ENCODE data around the gene KRT20. TPM values are rescaled to one million over a fixed set of nuclear protein-coding genes. Genes with fewer than 3 reads are reported as not detected.

The KRT20 gene
- total RNA-seq, 6 experiments from 2014 or later, result not detected

GRCh38 chr17:40849723-40850122 is 35.3 kb downstream of the KRT20 start:
- WGBS (ENCODE audit: insufficient coverage, low coverage, low lambda C conversion rate, missing lambda C conversion rate), result 65% methylated on average over 3 of the region's 4 CpGs
- Histone ChIP-seq H3K4me1 (no peaks in the 10 kb centered on the region), H3K27ac (no peak overlapping the region)

GRCh38 chr17:40848583-40849235 is 36.3 kb downstream of the KRT20 start:
- 85% methylated on average over 1 of the region's 1 CpG for WGBS (ENCODE audit: insufficient coverage, low coverage, low lambda C conversion rate, missing lambda C conversion rate)
- Histone ChIP-seq H3K4me3 (no peak overlapping the region), H3K4me1 (no peaks in the 10 kb centered on the region), H3K27ac (no peak overlapping the region), H3K9me3 (no peaks in the 10 kb centered on the region), H3K27me3 (no peaks in the 10 kb centered on the region), H3K36me3 (no peaks in the 10 kb centered on the region)
- no peak for ATAC-seq
- no peak for DNase-seq
- TF ChIP-seq POLR2A (IDR thresholded peaks at IDR 0.05), result no peak
- TF ChIP-seq CTCF (IDR thresholded peaks at IDR 0.05), result no peak
- intact Hi-C loops (cut with DNase I), result no loop called here

More at GRCh38 chr17:40849723-40850122, 35.3 kb downstream of the KRT20 start:
- ATAC-seq (no peak), DNase-seq (no peak)
- TF ChIP-seq CTCF (IDR thresholded peaks at IDR 0.05) (no peak), POLR2A (IDR thresholded peaks at IDR 0.05) (no peak)
- Histone ChIP-seq H3K9me3 (no peaks in the 10 kb centered on the region), H3K36me3 (no peaks in the 10 kb centered on the region), H3K4me3 (no peak overlapping the region), H3K27me3 (no peaks in the 10 kb centered on the region)
- intact Hi-C loops (cut with DNase I), result no loop called here

GRCh38 chr17:40846515-40847144 is 38.4 kb downstream of the KRT20 start:
- H3K9me3 ChIP-seq, result no peaks in the 10 kb centered on the region
- intact Hi-C loops (cut with DNase I), result no loop called here
- no peak for ATAC-seq
- H3K4me3 ChIP-seq, result no peak overlapping the region
- TF ChIP-seq POLR2A (IDR thresholded peaks at IDR 0.05) (no peak), CTCF (IDR thresholded peaks at IDR 0.05) (no peak)
- H3K36me3 ChIP-seq, result no peaks in the 10 kb centered on the region
- no peak for DNase-seq
- no peaks in the 10 kb centered on the region for H3K27me3 ChIP-seq
- H3K4me1 ChIP-seq, result no peaks in the 10 kb centered on the region
- WGBS (ENCODE audit: insufficient coverage, low coverage, low lambda C conversion rate, missing lambda C conversion rate), result 31% methylated on average over 1 of the region's 1 CpG
- H3K27ac ChIP-seq, result no peak overlapping the region

- no peak for DNase-seq
- no peak overlapping the region for H3K27ac ChIP-seq
- WGBS (ENCODE audit: insufficient coverage, low coverage, low lambda C conversion rate, missing lambda C conversion rate), result 44% methylated on average over 4 of the region's 4 CpGs
- TF ChIP-seq POLR2A (IDR thresholded peaks at IDR 0.05), result no peak
- TF ChIP-seq CTCF (IDR thresholded peaks at IDR 0.05), result no peak
- H3K4me3 ChIP-seq, result no peak overlapping the region
- no peaks in the 10 kb centered on the region for H3K9me3 ChIP-seq
- no peaks in the 10 kb centered on the region for H3K27me3 ChIP-seq
- H3K4me1 ChIP-seq, result no peaks in the 10 kb centered on the region
- no peaks in the 10 kb centered on the region for H3K36me3 ChIP-seq
- intact Hi-C loops (cut with DNase I), result no loop called here
- ATAC-seq, result no peak
These were observed 40.4 kb downstream of the KRT20 start for GRCh38 chr17:40844671-40845107.
